Muscle of leg (tissue), 11 donors: ENCODE results near the gene CADM1. TPM values are rescaled to one million over a fixed set of nuclear protein-coding genes. Genes with fewer than 3 reads are reported as not detected.
A peak's percentile ranks its signal among the peaks of the same experiment; 100 is the strongest.

Source experiments
- DNase-seq: peaks from one replicate; pipeline ENCODE4 v3.0.0; 2013
- H3K27ac ChIP-seq: one replicate; pipeline ENCODE4 v1.5.1; 2013; ENCODE audit warnings: mild to moderate bottlenecking, low read length, control low read depth
- H3K27me3 ChIP-seq: one replicate; pipeline ENCODE4 v1.6.1; 2013; ENCODE audit warnings: low read length; ENCODE audit not compliant: control insufficient read depth, insufficient read depth
- H3K36me3 ChIP-seq: one replicate; pipeline ENCODE4 v1.6.1; 2013; ENCODE audit warnings: low read length; ENCODE audit not compliant: control insufficient read depth, insufficient read depth
- H3K4me1 ChIP-seq: one replicate; pipeline ENCODE4 v1.6.1; 2013; ENCODE audit warnings: low read length; ENCODE audit not compliant: control insufficient read depth, insufficient read depth
- H3K4me3 ChIP-seq: one replicate; pipeline ENCODE4 v1.5.1; 2013; ENCODE audit warnings: low read length, control low read depth
- H3K9me3 ChIP-seq: replicated peaks from 2 replicates; pipeline ENCODE4 v1.6.1; 2013; ENCODE audit warnings: low read depth, low read length; ENCODE audit not compliant: control insufficient read depth
- WGBS: methylation state at CpG from one replicate; pipeline ENCODE4 v1.1.5; 2013; ENCODE audit warnings: missing lambda C conversion rate; ENCODE audit not compliant: insufficient coverage; 5-methylcytosine and 5-hydroxymethylcytosine counted together
- polyA plus RNA-seq, 8 donors: library from polyadenylated mRNA; unstranded; fragments of 120-200 nt; gene quantifications; one replicate each; pipeline versions ENCODE4 v1.2.1 to v1.2.3, GENCODE V29; 2013; ENCODE audit warnings: inconsistent platforms in 1 of 8, low replicate concordance in 1 of 8; ENCODE audit not compliant: insufficient read length in 8 of 8, insufficient read depth in 1 of 8
- total RNA-seq: library from RNA; stranded (reverse); fragments of 120-200 nt; gene quantifications from one replicate; pipeline ENCODE4 v1.2.4, GENCODE V29; 2013

Gene CADM1
- total and polyA plus RNA-seq, 9 donors: 16.8 to 39.6 (median 26.8) TPM

DNA sequence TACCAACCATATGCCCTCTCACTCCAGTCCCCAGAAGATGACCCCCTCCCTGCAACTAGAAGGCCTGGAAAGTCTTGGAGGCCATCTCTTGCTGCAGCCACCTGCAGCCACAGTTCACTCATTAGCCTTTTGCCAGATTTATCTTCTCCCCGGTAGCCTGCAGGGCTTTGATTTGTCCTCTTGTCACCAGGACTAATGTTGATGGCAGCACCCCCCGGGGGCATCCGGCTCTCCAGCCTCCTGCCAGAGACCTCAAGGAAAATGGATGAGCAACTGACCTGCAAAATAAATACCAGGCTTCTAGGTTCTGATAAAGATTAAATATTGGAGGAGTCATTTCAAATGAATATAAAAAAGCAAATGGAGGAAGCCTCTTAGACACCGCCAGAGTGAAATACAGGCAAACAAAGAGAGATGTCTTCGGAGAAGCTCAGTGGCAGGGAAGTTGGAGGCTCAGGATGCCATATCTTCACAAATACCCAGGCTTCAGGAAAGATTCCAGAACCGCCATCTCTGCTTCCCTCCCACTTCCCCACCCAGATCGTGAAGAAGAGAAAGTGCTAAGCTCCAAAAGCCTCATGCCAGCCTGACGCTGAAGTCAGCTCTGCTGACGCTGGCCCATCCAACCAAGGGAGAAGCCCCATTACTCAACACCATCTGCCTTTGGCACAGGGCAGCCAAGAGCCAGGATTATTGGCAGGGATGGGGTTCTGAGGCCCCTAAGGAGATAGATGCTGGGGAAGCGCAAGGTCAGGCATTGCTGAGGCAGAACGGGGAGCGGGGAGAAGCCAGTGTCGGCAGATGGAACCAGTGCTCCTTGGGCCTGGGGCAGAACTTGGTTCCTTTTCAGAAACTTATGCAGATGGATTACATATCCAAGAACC lies 362.7 kb downstream of the CADM1 start:
- Histone ChIP-seq H3K4me3 (no peak overlapping the region), H3K36me3 (no peaks in the 10 kb centered on the region), H3K4me1 (peaks cover 8% of the 10 kb centered on the region), H3K9me3 (no peaks in the 10 kb centered on the region), H3K27ac (no peak overlapping the region), H3K27me3 (peaks cover 5% of the 10 kb centered on the region)
- WGBS: 87% methylated on average over 5 of the region's 13 CpGs
- DNase-seq: no peak

- H3K4me3 ChIP-seq: no peak overlapping the region
- 80% methylated on average over 3 of the region's 3 CpGs for WGBS
- no peak for DNase-seq
- peaks cover 3% of the 10 kb centered on the region for H3K27me3 ChIP-seq
- H3K27ac ChIP-seq: no peak overlapping the region
- peaks cover 2% of the 10 kb centered on the region for H3K4me1 ChIP-seq
- H3K36me3 ChIP-seq: no peaks in the 10 kb centered on the region
- H3K9me3 ChIP-seq: no peaks in the 10 kb centered on the region
Observed at GRCh38 chr11:115135936-115136335, 368.3 kb downstream of the CADM1 start.

DNA sequence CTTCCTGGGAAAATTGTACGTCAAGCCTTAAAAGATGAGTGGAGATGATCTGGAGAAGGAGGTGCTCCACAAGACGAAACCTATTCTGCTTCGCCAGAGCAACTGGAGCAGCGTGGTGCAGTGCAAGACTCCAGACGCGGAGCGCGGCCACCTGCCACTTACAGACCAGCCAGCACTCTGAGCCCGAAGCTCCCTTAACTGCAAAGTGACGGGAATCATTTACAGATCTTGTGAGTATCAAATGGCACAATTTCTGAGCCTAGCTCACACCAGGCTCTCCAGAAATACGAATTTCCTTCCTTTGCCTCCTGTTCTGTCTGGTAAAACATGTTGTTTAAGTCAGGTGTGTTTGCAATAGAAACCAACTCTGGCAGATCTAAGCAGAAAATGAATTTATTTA lies 369.3 kb downstream of the CADM1 start:
- DNase-seq: peak; percentile 16
- WGBS: 15% methylated on average over 7 of the region's 11 CpGs
- peaks cover 3% of the 10 kb centered on the region for H3K27me3 ChIP-seq

DNA sequence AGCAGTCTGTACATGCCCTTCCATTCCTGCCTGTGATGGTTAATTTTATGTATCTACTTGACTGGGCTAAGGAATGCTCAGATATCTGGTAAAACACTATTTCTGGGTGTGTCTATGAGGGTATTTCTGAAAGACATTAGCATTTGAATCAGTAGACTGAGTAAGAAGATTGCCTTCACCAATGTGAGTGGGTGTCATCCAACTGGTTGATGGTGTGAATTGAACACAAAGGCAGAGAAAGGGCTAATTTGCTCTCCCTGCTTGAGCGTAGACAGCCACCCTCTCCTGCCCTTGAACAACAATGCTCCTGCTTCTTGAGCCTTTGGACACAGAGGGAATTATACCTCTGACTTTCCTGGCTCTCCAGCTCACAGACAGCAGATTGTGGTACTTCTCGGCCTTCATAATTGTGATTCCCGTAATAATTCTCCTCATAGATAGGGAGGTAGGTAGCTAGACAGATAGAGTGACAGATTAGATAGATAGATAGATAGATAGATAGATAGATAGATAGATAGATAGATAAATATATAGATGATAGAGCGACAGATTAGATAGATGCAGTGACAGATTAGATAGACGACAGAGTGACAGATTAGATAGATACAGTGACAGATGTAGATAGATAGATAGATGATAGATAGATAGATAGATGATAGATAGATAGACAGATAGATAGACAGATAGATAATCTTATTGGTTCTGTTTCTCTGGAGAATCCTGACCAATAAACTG lies 370.6 kb downstream of the CADM1 start:
- peaks cover 2% of the 10 kb centered on the region for H3K4me1 ChIP-seq
- no peaks in the 10 kb centered on the region for H3K9me3 ChIP-seq
- no peak overlapping the region for H3K4me3 ChIP-seq
- H3K27me3 ChIP-seq: no peaks in the 10 kb centered on the region
- 100% methylated on average over 3 of the region's 5 CpGs for WGBS
- H3K36me3 ChIP-seq: no peaks in the 10 kb centered on the region
- H3K27ac ChIP-seq: no peak overlapping the region
- no peak for DNase-seq

More for the DNA sequence above, 369.3 kb downstream of the CADM1 start:
- Histone ChIP-seq H3K4me3 (no peak overlapping the region), H3K27ac (no peak overlapping the region), H3K9me3 (no peaks in the 10 kb centered on the region), H3K4me1 (peaks cover 2% of the 10 kb centered on the region), H3K36me3 (no peaks in the 10 kb centered on the region)

GRCh38 chr11:115132436-115133228 lies 371.6 kb downstream of the CADM1 start:
- H3K4me1 ChIP-seq: peaks cover 2% of the 10 kb centered on the region
- H3K27ac ChIP-seq: no peak overlapping the region
- no peaks in the 10 kb centered on the region for H3K36me3 ChIP-seq
- H3K4me3 ChIP-seq: no peak overlapping the region
- no CpG with 5 or more reads among the region's 7 CpGs for WGBS
- no peak for DNase-seq
- H3K9me3 ChIP-seq: no peaks in the 10 kb centered on the region
- no peaks in the 10 kb centered on the region for H3K27me3 ChIP-seq

GRCh38 chr11:115129473-115130289 lies 374.5 kb downstream of the CADM1 start:
- WGBS: 60% methylated on average over 11 of the region's 14 CpGs
- Histone ChIP-seq H3K36me3 (no peaks in the 10 kb centered on the region), H3K27ac (no peak overlapping the region), H3K9me3 (no peaks in the 10 kb centered on the region), H3K4me3 (no peak overlapping the region), H3K4me1 (no peaks in the 10 kb centered on the region), H3K27me3 (no peaks in the 10 kb centered on the region)
- no peak for DNase-seq

GRCh38 chr11:115128226-115128625 lies 376.0 kb downstream of the CADM1 start:
- Histone ChIP-seq H3K27me3 (no peaks in the 10 kb centered on the region), H3K4me3 (no peak overlapping the region), H3K36me3 (no peaks in the 10 kb centered on the region), H3K4me1 (no peaks in the 10 kb centered on the region), H3K27ac (no peak overlapping the region), H3K9me3 (no peaks in the 10 kb centered on the region)
- WGBS: 84% methylated on average over 4 of the region's 4 CpGs
- no peak for DNase-seq

DNA sequence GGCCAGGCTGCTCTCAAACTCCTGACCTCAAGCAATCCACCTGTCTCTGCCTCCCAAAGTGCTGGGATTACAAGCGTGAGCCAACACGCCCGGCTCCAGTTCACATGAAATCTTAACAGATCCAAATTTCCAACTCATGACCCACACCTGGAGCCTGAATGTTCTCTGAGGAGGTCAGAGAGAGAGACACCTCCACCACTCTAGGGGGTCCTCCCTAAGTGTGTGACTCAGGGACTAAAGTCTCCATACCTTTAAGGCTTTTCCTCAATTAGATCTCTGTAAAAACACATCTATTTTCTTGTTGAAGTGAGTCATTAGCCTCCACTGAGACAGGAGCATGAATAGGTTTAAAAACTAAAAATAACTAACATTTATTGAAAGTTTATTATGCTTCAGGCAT lies 376.4 kb downstream of the CADM1 start:
- Histone ChIP-seq H3K27ac (no peak overlapping the region), H3K27me3 (no peaks in the 10 kb centered on the region), H3K4me1 (no peaks in the 10 kb centered on the region), H3K9me3 (no peaks in the 10 kb centered on the region), H3K36me3 (no peaks in the 10 kb centered on the region), H3K4me3 (no peak overlapping the region)
- 78% methylated on average over 3 of the region's 3 CpGs for WGBS
- no peak for DNase-seq

- Histone ChIP-seq H3K9me3 (no peaks in the 10 kb centered on the region), H3K27ac (no peak overlapping the region), H3K36me3 (no peaks in the 10 kb centered on the region), H3K4me3 (no peak overlapping the region), H3K27me3 (peaks cover 2% of the 10 kb centered on the region), H3K4me1 (no peaks in the 10 kb centered on the region)
- WGBS: 84% methylated on average over 2 of the region's 10 CpGs
- no peak for DNase-seq
Observed at GRCh38 chr11:115126515-115127208, 377.6 kb downstream of the CADM1 start.
